CD4-positive, alpha-beta T cell (primary cell): ENCODE results near the gene SLC9A8. TPM values are rescaled to one million over a fixed set of nuclear protein-coding genes. Genes with fewer than 3 reads are reported as not detected.
A peak's percentile ranks its signal among the peaks of the same experiment; 100 is the strongest.
"Not testable (repeated sequence)": the region's sequence is repeated elsewhere in the genome, so short reads cannot be mapped to it uniquely, and the experiment has no call there.

Experiments
- ATAC-seq: fragments of 200-7000 bp; cut with Tn5 transposase; one replicate; pipeline ENCODE4 v1.10.0; 2022; ENCODE audit warnings: mild to moderate bottlenecking; ENCODE audit not compliant: poor library complexity
- CTCF ChIA-PET: fragments of 350-600 bp; sonication (Branson Sonifier 250); formaldehyde crosslinking; loops from one replicate; lab custom pipeline; 2021; ENCODE audit warnings: antibody characterized with exemption, inconsistent platforms; lab: Charles Lee
- POLR2A ChIA-PET: fragments of 350-600 bp; sonication (Branson Sonifier 250); formaldehyde crosslinking; loops from one replicate; lab custom pipeline; 2021; ENCODE audit warnings: antibody characterized with exemption, inconsistent platforms; lab: Charles Lee
- DNase-seq, 14 experiments: peaks; one replicate each; pipeline ENCODE4 v3.0.0-alpha.2; 2013 to 2020; ENCODE audit warnings: mixed read lengths in 2 of 14
- H3K27ac ChIP-seq, 2 donors: one replicate each; pipeline versions ENCODE4 v1.5.1 to v1.7.0; 2013; ENCODE audit warnings: low read length in 2 of 2, low read depth in 1 of 2, mild to moderate bottlenecking in 1 of 2
- H3K27me3 ChIP-seq, 2 experiments: 1 replicate in 1 of 2; 2 replicates in 1 of 2; pipeline versions ENCODE4 v1.6.1 to v1.7.0; 2013; ENCODE audit warnings: low read length in 2 of 2, control low read depth in 1 of 2, mild to moderate bottlenecking in 1 of 2, moderate library complexity in 1 of 2; ENCODE audit not compliant: insufficient read depth in 2 of 2, control insufficient read depth in 1 of 2
- H3K36me3 ChIP-seq: one replicate; pipeline ENCODE4 v1.6.1; 2013; ENCODE audit warnings: low read length, control low read depth; ENCODE audit not compliant: insufficient read depth
- H3K4me1 ChIP-seq: one replicate; pipeline ENCODE4 v1.6.1; 2013; ENCODE audit warnings: low read length, control low read depth; ENCODE audit not compliant: insufficient read depth
- H3K4me3 ChIP-seq: one replicate; pipeline ENCODE4 v1.5.1; 2013; ENCODE audit warnings: mild to moderate bottlenecking, low read length, moderate library complexity
- H3K9me3 ChIP-seq, 2 experiments: 1 replicate in 1 of 2; 2 replicates in 1 of 2; pipeline versions ENCODE4 v1.6.1 to v1.7.0; 2013; ENCODE audit warnings: low read length in 2 of 2, mild to moderate bottlenecking in 2 of 2, control low read depth in 1 of 2, moderate library complexity in 1 of 2; ENCODE audit not compliant: control insufficient read depth in 1 of 2, insufficient read depth in 1 of 2
- H3K27ac Mint-ChIP-seq: one replicate; pipeline ENCODE4 v1.8.0; 2020; ENCODE audit warnings: mixed read lengths
- H3K27me3 Mint-ChIP-seq: one replicate; pipeline ENCODE4 v1.8.0; 2021; ENCODE audit warnings: mixed read lengths
- H3K36me3 Mint-ChIP-seq: one replicate; pipeline ENCODE4 v1.8.0; 2021; ENCODE audit warnings: low read depth, mixed read lengths
- H3K4me1 Mint-ChIP-seq: one replicate; pipeline ENCODE4 v1.8.0; 2021; ENCODE audit warnings: low read depth, mixed read lengths
- H3K4me3 Mint-ChIP-seq: one replicate; pipeline ENCODE4 v1.8.0; 2020; ENCODE audit warnings: mild to moderate bottlenecking, mixed read lengths
- H3K9me3 Mint-ChIP-seq: one replicate; pipeline ENCODE4 v1.8.0; 2020; ENCODE audit warnings: mixed read lengths
- intact Hi-C, 2 experiments: fragments of 100-400 bp; cut with DNase I in 1 of 2; cut with micrococcal nuclease in 1 of 2; formaldehyde crosslinking; loops; one replicate each; pipeline versions ENCODE4 v1.15.1 to v1.9.0; 2023 to 2025; cut with DNase I, micrococcal nuclease
- total RNA-seq, 174 experiments: library from RNA in 2 of 174; stranded (reverse) in 2 of 174; gene quantifications; one replicate each; pipeline ENCODE4 v1.2.3 and lab custom pipeline; 2021 to 2026
- TF ChIP-seq, protein P1 (sequence below): fragments of 200-600 bp; IDR thresholded peaks from one replicate; pipeline ENCODE4 v1.8.0; 2022; ENCODE audit warnings: antibody characterized with exemption, mild to moderate bottlenecking

Gene SLC9A8
- total RNA-seq, 2 experiments from 2014 or later: 29.5 to 30.2 TPM

DNA sequence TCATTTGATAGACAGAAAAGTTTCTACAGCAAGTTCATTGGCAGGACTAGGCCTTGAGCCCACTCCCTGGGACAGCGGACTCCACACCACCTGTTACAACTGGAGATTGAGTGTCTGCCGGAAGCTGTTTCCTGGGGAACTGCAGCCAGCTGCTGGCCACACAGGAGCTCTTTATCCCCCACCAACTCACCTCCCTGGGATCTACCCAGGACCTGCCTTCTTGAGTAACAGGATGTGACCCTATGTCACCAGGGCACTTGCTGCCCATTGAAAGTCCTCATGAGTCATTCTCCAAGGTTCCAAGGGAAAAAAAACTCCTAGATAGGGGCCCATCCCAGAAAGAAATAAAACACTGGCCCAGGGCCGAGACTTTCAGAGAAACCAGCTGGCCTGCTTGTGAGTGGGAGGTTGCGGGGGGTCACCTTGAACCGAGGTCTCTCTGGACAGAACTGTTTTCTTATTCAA, 37.4 kb upstream of the SLC9A8 start:
- TF ChIP-seq, protein P1, sequence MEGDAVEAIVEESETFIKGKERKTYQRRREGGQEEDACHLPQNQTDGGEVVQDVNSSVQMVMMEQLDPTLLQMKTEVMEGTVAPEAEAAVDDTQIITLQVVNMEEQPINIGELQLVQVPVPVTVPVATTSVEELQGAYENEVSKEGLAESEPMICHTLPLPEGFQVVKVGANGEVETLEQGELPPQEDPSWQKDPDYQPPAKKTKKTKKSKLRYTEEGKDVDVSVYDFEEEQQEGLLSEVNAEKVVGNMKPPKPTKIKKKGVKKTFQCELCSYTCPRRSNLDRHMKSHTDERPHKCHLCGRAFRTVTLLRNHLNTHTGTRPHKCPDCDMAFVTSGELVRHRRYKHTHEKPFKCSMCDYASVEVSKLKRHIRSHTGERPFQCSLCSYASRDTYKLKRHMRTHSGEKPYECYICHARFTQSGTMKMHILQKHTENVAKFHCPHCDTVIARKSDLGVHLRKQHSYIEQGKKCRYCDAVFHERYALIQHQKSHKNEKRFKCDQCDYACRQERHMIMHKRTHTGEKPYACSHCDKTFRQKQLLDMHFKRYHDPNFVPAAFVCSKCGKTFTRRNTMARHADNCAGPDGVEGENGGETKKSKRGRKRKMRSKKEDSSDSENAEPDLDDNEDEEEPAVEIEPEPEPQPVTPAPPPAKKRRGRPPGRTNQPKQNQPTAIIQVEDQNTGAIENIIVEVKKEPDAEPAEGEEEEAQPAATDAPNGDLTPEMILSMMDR: no peak
- Histone ChIP-seq H3K36me3 (no peaks in the 10 kb centered on the region), H3K27me3 (peaks cover 13 to 16% of the 10 kb centered on the region in 2 experiments), H3K4me1 (peaks cover 9% of the 10 kb centered on the region), H3K9me3 (no peaks in the 10 kb centered on the region), H3K4me3 (no peak overlapping the region), H3K27ac (no peak overlapping the region)
- H3K27ac Mint-ChIP-seq: no peak overlapping the region
- peaks cover 7% of the 10 kb centered on the region for H3K4me1 Mint-ChIP-seq
- no peaks in the 10 kb centered on the region for H3K9me3 Mint-ChIP-seq
- ChIA-PET POLR2A (no interaction called here), CTCF (interaction anchor here (1.2 kb wide), 1 partner anchor 64 kb away, joined by 5 read pairs; no protein-coding TSS in a partner anchor)
- peaks cover 58% of the 10 kb centered on the region for H3K27me3 Mint-ChIP-seq
- intact Hi-C loops: no loop called here
- ATAC-seq: no peak
- no peak overlapping the region for H3K4me3 Mint-ChIP-seq
- DNase-seq: peak in 2 of 14 experiments; percentile 39 to 52
- H3K36me3 Mint-ChIP-seq: no peaks in the 10 kb centered on the region

DNA sequence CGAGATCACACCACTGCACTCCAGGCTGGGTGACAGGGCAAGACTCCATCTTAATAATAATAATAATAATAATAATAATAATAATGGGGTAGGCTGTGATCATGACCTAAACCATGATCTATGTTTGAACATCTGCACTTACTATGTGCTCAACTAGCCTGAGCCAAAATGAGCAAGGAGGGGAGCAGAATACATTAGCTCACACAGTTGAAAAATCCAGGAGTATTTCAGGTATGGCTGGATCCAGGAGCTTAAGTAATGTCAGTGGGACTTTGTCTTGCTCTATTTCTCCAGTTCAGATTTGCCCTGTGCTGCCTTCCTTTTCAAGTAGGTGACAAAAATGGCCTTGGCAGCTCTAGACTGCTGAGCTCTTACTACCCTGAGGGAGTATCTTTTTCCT, 32.7 kb upstream of the SLC9A8 start:
- Mint-ChIP-seq H3K4me1 (no peaks in the 10 kb centered on the region), H3K4me3 (no peak overlapping the region), H3K27me3 (peaks cover 27% of the 10 kb centered on the region), H3K36me3 (no peaks in the 10 kb centered on the region), H3K9me3 (no peaks in the 10 kb centered on the region), H3K27ac (no peak overlapping the region)
- Histone ChIP-seq H3K9me3 (no peaks in the 10 kb centered on the region), H3K27ac (no peak overlapping the region), H3K4me3 (no peak overlapping the region), H3K27me3 (peaks cover 0 to 2% of the 10 kb centered on the region in 2 experiments), H3K36me3 (no peaks in the 10 kb centered on the region), H3K4me1 (peaks cover 9% of the 10 kb centered on the region)
- intact Hi-C loops: no loop called here
- DNase-seq (no peak), ATAC-seq (no peak)
- ChIA-PET CTCF (no interaction called here), POLR2A (no interaction called here)
- TF ChIP-seq, protein P1: no peak

DNA sequence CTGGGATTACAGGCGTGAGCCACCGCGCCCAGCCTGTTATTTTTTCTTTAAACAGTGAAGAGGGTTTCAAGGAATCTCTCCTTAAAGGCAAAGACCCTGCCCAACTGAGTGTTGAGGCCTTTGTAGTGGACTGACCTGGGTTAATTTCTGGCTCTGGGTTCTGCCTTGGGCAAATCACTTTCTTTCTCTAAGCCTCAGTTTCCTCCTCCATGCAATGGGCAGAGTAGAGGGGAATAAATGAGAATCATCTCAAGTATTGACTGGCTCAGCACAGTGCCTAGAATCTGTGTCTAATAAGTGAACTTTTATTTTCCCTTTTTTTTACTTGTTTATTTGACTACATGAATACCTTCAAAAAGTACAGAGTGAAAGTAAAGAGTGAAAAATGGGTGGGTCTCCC, 31.0 kb upstream of the SLC9A8 start:
- DNase-seq (no peak), ATAC-seq (no peak)
- TF ChIP-seq, protein P1: no peak
- POLR2A ChIA-PET: no interaction called here
- H3K4me3 Mint-ChIP-seq: no peak overlapping the region
- Histone ChIP-seq H3K4me1 (peaks cover 3% of the 10 kb centered on the region), H3K27me3 (no peaks in the 10 kb centered on the region), H3K36me3 (no peaks in the 10 kb centered on the region), H3K9me3 (no peaks in the 10 kb centered on the region), H3K27ac (no peak overlapping the region), H3K4me3 (no peak overlapping the region)
- CTCF ChIA-PET: no interaction called here
- intact Hi-C loops: no loop called here
- H3K36me3 Mint-ChIP-seq: no peaks in the 10 kb centered on the region
- no peak overlapping the region for H3K27ac Mint-ChIP-seq
- no peaks in the 10 kb centered on the region for H3K9me3 Mint-ChIP-seq
- peaks cover 22% of the 10 kb centered on the region for H3K27me3 Mint-ChIP-seq
- H3K4me1 Mint-ChIP-seq: no peaks in the 10 kb centered on the region

DNA sequence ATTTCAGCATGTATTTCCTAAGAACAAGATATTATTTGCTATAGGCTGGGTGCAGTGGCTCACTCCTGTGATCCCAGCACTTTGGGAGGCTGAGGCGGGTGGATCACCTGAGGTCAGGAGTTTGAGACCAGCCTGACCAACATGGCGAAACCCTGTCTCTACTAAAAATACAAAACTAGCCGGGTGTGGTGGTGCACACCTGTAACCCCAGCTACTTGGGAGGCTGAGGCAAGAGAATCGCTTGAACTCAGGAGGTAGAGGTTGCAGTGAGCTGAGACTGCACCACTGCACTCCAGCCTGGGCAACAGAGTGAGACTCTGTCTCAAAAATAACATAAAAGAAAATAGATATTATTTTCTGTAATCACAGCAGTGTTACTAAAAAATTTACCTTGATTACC, 30.2 kb upstream of the SLC9A8 start:
- H3K27ac ChIP-seq, H3K4me3 Mint-ChIP-seq, DNase-seq, H3K4me1 ChIP-seq, H3K4me1 Mint-ChIP-seq, H3K27ac Mint-ChIP-seq, H3K9me3 Mint-ChIP-seq, intact Hi-C loops, ATAC-seq, H3K36me3 Mint-ChIP-seq, POLR2A ChIA-PET, H3K27me3 ChIP-seq, CTCF ChIA-PET, H3K9me3 ChIP-seq, H3K36me3 ChIP-seq, H3K4me3 ChIP-seq: not testable (repeated sequence)
- H3K27me3 Mint-ChIP-seq: peaks cover 19% of the 10 kb centered on the region

DNA sequence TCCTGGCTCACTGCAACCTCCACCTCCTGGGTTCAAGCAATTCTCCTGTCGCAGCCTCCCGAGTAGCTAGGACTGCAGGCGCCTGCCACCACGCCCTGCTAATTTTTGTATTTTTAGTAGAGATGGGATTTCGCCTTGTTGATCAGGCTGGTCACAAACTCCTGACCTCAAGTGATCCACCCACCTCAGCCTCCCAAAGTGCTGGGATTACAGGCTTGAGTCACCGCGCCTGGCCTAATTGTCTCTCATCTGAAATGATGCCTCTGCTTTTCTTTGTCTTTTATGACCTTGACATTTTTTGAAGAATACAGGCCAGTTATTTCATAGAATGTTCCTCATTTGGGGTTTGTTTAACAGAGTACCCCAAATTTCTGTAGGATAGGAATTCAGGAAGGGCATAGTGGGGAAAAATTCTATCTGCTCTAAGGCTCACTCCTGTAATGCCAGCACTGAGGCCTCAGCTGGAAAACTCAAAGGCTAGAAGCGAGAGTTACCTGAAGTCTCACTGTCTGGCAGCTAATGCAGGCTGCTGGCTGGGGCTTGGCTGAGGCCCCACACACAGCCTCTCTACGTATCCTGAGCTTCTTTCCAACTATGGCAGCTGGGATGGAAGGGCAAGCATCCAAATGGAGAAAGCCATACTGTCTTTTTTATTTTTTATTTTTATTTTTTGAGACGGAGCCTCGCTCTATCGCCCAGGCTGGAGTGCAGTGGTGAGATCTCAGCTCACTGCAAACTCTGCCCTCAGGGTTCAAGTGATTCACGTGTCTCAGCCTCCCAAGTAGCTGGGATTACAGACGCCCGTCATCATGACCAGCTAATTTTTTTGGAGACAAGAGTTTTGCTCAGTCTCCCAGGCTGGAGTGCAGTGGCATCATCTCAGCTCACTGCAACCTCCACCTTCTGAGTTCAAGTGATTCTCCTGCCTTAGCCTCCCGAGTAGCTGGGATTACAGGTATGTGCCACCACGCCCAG, 29.3 kb upstream of the SLC9A8 start:
- intact Hi-C loops, H3K4me1 ChIP-seq, H3K4me3 Mint-ChIP-seq, H3K4me3 ChIP-seq, H3K27ac Mint-ChIP-seq, H3K9me3 Mint-ChIP-seq, CTCF ChIA-PET, ATAC-seq, H3K4me1 Mint-ChIP-seq, H3K36me3 Mint-ChIP-seq, H3K27me3 ChIP-seq, POLR2A ChIA-PET, H3K9me3 ChIP-seq, H3K27ac ChIP-seq, H3K36me3 ChIP-seq, DNase-seq: not testable (repeated sequence)
- H3K27me3 Mint-ChIP-seq: peaks cover 12% of the 10 kb centered on the region
